Smooth muscle cell (in vitro differentiated cells): Measurements from ENCODE around the gene TAF1A. TPM values are rescaled to one million over a fixed set of nuclear protein-coding genes. Genes with fewer than 3 reads are reported as not detected.

ENCODE experiments used
- DNase-seq: peaks from one replicate; lab custom pipeline; 2025; ENCODE audit not compliant: unreplicated experiment; lab: John Stamatoyannopoulos, UW
- H2AFZ ChIP-seq: fragments of 200-600 bp; sonication (generic); 2 replicates; pipeline ENCODE4 v1.6.0; 2016; ENCODE audit warnings: antibody characterized with exemption, low read depth, mild to moderate bottlenecking
- H3F3A ChIP-seq: fragments of 200-600 bp; sonication (generic); 2 replicates; pipeline ENCODE4 v1.6.0; 2017; ENCODE audit warnings: antibody characterized with exemption, low read depth
- H3K27ac ChIP-seq: fragments of 200-600 bp; sonication (generic); 2 replicates; pipeline ENCODE4 v1.5.1; 2016; ENCODE audit warnings: low read depth, mild to moderate bottlenecking
- H3K27me3 ChIP-seq: fragments of 200-600 bp; sonication (generic); 2 replicates; pipeline ENCODE4 v1.6.1; 2016; ENCODE audit warnings: low read depth, mild to moderate bottlenecking
- H3K36me3 ChIP-seq: fragments of 200-600 bp; sonication (generic); 2 replicates; pipeline ENCODE4 v1.5.1; 2016; ENCODE audit warnings: low read depth
- H3K4me1 ChIP-seq: fragments of 200-600 bp; sonication (generic); 2 replicates; pipeline ENCODE4 v1.5.1; 2016; ENCODE audit warnings: low read depth
- H3K4me2 ChIP-seq: fragments of 200-600 bp; sonication (generic); 2 replicates; pipeline ENCODE4 v1.6.0; 2016; ENCODE audit warnings: mild to moderate bottlenecking
- H3K4me3 ChIP-seq: fragments of 200-600 bp; sonication (generic); 2 replicates; pipeline ENCODE4 v1.5.1; 2016; ENCODE audit warnings: mild to moderate bottlenecking
- H3K79me2 ChIP-seq: fragments of 200-600 bp; sonication (generic); 2 replicates; pipeline ENCODE4 v1.6.0; 2016; ENCODE audit warnings: low read depth, mild to moderate bottlenecking
- H3K9ac ChIP-seq: fragments of 200-600 bp; sonication (generic); 2 replicates; pipeline ENCODE4 v1.6.0; 2016; ENCODE audit warnings: low read depth
- H3K9me3 ChIP-seq: fragments of 200-600 bp; sonication (generic); replicated peaks from 2 replicates; pipeline ENCODE4 v1.5.1; 2016; ENCODE audit warnings: low read depth
- H4K20me1 ChIP-seq: fragments of 200-600 bp; sonication (generic); 2 replicates; pipeline ENCODE4 v1.6.0; 2016; ENCODE audit warnings: low read depth
- WGBS: methylation state at CpG from one replicate; pipeline ENCODE4 v1.1.7; 2016; ENCODE audit warnings: low lambda C conversion rate; 5-methylcytosine and 5-hydroxymethylcytosine counted together
- polyA plus RNA-seq: library from polyadenylated mRNA; unstranded; fragments of >200 nt; fragmentation: Nextera tagmentation; extraction: Ambion mirVana; gene quantifications from 2 replicates; pipeline ENCODE4 v1.2.1, GENCODE V29; 2016
- total RNA-seq: library from RNA; depleted of rRNA; stranded (reverse); fragments of >200 nt; gene quantifications from 2 replicates; pipeline ENCODE4 v1.2.3, GENCODE V29; 2014
- TF ChIP-seq, protein P1 (sequence below): fragments of 200-600 bp; sonication (generic); IDR thresholded peaks from 2 replicates; pipeline ENCODE4 v1.5.1; 2017; ENCODE audit warnings: borderline replicate concordance, mild to moderate bottlenecking, antibody characterized with exemption; ENCODE audit not compliant: insufficient read depth, poor library complexity, severe bottlenecking

Gene TAF1A
- total and polyA plus RNA-seq, 2 experiments from 2014 or later = 5.1 to 7.4 TPM

DNA sequence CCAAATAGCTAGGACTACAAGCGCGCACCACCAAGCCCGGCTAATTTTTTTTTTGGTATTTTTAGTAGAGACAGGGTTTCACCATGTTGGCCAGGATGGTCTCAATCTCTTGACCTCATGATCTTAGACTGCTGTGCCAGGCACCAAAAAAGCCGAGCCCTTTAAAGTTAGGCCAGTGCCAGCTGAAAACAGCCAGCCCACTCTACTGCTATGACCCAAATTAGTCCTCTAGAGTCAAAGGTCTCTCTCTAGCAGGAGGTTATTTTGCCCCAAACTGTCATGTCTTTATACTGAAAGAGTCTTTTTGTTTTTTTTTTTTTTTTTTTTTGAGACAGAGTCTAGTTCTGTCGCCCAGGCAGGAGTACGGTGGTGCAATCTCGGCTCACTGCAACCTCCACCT is 32.2 kb downstream of the TAF1A start:
- Histone ChIP-seq H3K9ac (no peak overlapping the region), H3K4me1 (no peaks in the 10 kb centered on the region), H3K27ac (no peak overlapping the region), H3K79me2 (no peaks in the 10 kb centered on the region), H2AFZ (no peak overlapping the region), H3K4me2 (no peak overlapping the region), H3K27me3 (no peaks in the 10 kb centered on the region), H3K9me3 (no peaks in the 10 kb centered on the region), H3K4me3 (no peak overlapping the region), H3F3A (no peaks in the 10 kb centered on the region), H4K20me1 (no peaks in the 10 kb centered on the region), H3K36me3 (no peaks in the 10 kb centered on the region)
- WGBS = 92% methylated on average over 7 of the region's 7 CpGs
- TF ChIP-seq, protein P1, sequence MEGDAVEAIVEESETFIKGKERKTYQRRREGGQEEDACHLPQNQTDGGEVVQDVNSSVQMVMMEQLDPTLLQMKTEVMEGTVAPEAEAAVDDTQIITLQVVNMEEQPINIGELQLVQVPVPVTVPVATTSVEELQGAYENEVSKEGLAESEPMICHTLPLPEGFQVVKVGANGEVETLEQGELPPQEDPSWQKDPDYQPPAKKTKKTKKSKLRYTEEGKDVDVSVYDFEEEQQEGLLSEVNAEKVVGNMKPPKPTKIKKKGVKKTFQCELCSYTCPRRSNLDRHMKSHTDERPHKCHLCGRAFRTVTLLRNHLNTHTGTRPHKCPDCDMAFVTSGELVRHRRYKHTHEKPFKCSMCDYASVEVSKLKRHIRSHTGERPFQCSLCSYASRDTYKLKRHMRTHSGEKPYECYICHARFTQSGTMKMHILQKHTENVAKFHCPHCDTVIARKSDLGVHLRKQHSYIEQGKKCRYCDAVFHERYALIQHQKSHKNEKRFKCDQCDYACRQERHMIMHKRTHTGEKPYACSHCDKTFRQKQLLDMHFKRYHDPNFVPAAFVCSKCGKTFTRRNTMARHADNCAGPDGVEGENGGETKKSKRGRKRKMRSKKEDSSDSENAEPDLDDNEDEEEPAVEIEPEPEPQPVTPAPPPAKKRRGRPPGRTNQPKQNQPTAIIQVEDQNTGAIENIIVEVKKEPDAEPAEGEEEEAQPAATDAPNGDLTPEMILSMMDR = no peak
- DNase-seq = no peak

DNA sequence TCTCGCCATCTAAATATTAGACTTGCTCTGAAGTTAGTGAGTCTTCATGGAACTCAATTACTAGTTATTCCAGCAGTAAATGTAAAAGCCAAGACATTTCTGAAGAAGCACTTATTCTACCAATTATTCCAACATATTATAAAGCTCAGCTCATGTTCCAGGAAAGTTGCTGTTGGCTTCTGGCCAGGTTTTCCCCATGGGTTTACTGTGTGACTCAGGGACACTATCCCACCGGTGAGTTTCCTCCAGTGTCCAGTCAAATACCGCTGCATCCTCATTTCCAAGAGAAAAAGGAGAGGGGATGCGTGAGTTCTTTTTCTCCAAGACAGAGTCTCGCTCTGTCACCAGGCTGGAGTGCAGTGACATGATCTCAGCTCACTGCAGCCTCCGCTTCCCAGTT is 32.6 kb downstream of the TAF1A start:
- H3K27ac ChIP-seq = no peak overlapping the region
- 79% methylated on average over 6 of the region's 6 CpGs for WGBS
- H3K79me2 ChIP-seq = no peaks in the 10 kb centered on the region
- no peak overlapping the region for H2AFZ ChIP-seq
- TF ChIP-seq, protein P1 = no peak
- H3K9me3 ChIP-seq = no peaks in the 10 kb centered on the region
- no peaks in the 10 kb centered on the region for H3K4me1 ChIP-seq
- H4K20me1 ChIP-seq = no peaks in the 10 kb centered on the region
- H3K4me3 ChIP-seq = no peak overlapping the region
- H3K4me2 ChIP-seq = no peak overlapping the region
- H3K36me3 ChIP-seq = no peaks in the 10 kb centered on the region
- no peak overlapping the region for H3K9ac ChIP-seq
- H3K27me3 ChIP-seq = no peaks in the 10 kb centered on the region
- no peak for DNase-seq
- H3F3A ChIP-seq = no peaks in the 10 kb centered on the region

DNA sequence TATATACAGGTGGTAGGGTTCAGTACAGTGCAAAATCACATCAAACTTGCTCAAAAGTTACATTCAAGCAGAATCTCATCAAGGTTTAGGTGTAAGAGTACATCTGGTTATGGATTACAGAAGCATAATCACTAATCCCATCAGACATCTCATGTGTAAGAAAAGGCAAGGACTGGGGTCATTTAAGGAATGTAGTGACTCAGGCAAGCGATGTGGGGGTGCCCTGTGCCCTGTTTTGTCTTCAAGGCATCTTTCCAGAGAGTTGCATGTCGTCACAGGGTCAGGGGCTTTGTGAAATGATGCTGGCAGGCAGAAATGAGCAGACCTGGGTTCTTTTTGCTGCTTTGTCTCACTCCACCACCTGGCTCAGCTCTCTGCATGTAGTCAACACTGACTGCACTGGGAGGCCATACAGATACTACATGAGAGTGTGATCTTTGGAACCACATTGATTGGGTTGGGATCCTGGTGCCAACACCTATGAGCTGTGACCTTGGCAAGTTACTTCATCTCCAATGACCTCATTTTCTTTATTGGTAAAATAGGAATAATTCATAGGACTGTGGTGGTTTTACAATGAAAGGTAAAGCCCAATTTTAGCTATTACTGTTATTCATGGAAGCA is 33.6 kb downstream of the TAF1A start:
- Histone ChIP-seq H3K9me3 (no peaks in the 10 kb centered on the region), H3K4me1 (no peaks in the 10 kb centered on the region), H3K79me2 (no peaks in the 10 kb centered on the region), H2AFZ (no peak overlapping the region), H3K9ac (no peak overlapping the region), H3K36me3 (no peaks in the 10 kb centered on the region), H3K4me3 (no peak overlapping the region), H3K27ac (no peak overlapping the region), H3K4me2 (no peak overlapping the region), H3K27me3 (no peaks in the 10 kb centered on the region), H4K20me1 (no peaks in the 10 kb centered on the region), H3F3A (no peaks in the 10 kb centered on the region)
- DNase-seq = no peak
- TF ChIP-seq, protein P1 = no peak
- 89% methylated on average over 2 of the region's 2 CpGs for WGBS

DNA sequence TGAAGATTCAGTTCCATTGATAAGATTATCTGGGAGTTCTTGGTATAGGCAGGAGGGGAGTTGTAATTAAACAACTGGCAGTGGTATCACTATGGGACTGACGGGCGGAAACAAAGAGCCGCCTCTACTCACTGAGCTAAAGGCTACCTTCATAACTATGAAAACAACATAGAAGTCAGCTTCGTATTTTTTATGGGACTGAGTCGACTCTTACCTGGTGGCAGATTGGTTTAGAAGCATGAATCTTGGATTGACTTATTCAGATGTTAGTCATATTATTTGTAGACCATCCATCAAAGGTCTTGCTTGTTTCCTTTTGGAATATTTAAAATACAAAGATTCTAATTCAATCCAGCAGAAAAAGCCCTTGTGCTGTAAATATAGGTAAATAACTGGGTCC is 35.6 kb downstream of the TAF1A start:
- H3K4me2 ChIP-seq = no peak overlapping the region
- no peaks in the 10 kb centered on the region for H3K36me3 ChIP-seq
- H3F3A ChIP-seq = no peaks in the 10 kb centered on the region
- no peak overlapping the region for H2AFZ ChIP-seq
- H3K9ac ChIP-seq = no peak overlapping the region
- H4K20me1 ChIP-seq = no peaks in the 10 kb centered on the region
- no peaks in the 10 kb centered on the region for H3K79me2 ChIP-seq
- 98% methylated on average over 5 of the region's 5 CpGs for WGBS
- no peaks in the 10 kb centered on the region for H3K4me1 ChIP-seq
- H3K27me3 ChIP-seq = no peaks in the 10 kb centered on the region
- H3K9me3 ChIP-seq = no peaks in the 10 kb centered on the region
- DNase-seq = no peak
- no peak overlapping the region for H3K27ac ChIP-seq
- no peak overlapping the region for H3K4me3 ChIP-seq
- TF ChIP-seq, protein P1 = no peak
